Tibial nerve (tissue), 4 donors: ENCODE data around the gene PLEKHM1. TPM values are rescaled to one million over a fixed set of nuclear protein-coding genes. Genes with fewer than 3 reads are reported as not detected.

Experiments
- DNase-seq, 2 donors: peaks; one replicate each; pipeline ENCODE4 v3.0.0-alpha.2; 2019; ENCODE audit warnings: low spot score in 2 of 2
- H3K27ac ChIP-seq, 4 donors: fragments of 200-600 bp; sonication (generic) in 3 of 4; one replicate each; pipeline ENCODE4 v1.5.1; 2017 to 2019; ENCODE audit warnings: mild to moderate bottlenecking in 1 of 4
- H3K27me3 ChIP-seq, 2 donors: fragments of 200-600 bp; sonication (generic) in 1 of 2; one replicate each; pipeline versions ENCODE4 v1.5.1 to v1.6.0; 2017 to 2019
- H3K36me3 ChIP-seq, 3 donors: fragments of 200-600 bp; sonication (generic); one replicate each; pipeline ENCODE4 v1.5.1; 2018 to 2019
- H3K4me1 ChIP-seq, 4 donors: fragments of 200-600 bp; sonication (generic) in 3 of 4; one replicate each; pipeline ENCODE4 v1.5.1; 2017 to 2019
- H3K4me3 ChIP-seq, 4 donors: fragments of 200-600 bp; sonication (generic) in 3 of 4; one replicate each; pipeline ENCODE4 v1.5.1; 2017 to 2019; ENCODE audit warnings: mild to moderate bottlenecking in 1 of 4, moderate library complexity in 1 of 4
- H3K9me3 ChIP-seq, 4 donors: fragments of 200-600 bp; sonication (generic) in 3 of 4; one replicate each; pipeline ENCODE4 v1.5.1; 2017 to 2019
- CTCF ChIP-seq, 5 experiments: fragments of 200-600 bp in 3 of 5; fragments of 450-650 bp in 2 of 5; sonication (generic) in 3 of 5; IDR thresholded peaks; one replicate each; pipeline ENCODE4 v1.5.1; 2016 to 2019; ENCODE audit warnings: antibody characterized with exemption in 5 of 5, mild to moderate bottlenecking in 3 of 5, moderate library complexity in 2 of 5
- WGBS, 2 donors: methylation state at CpG; one replicate each; pipeline ENCODE4 v1.1.5; 2018; 5-methylcytosine and 5-hydroxymethylcytosine counted together
- small RNA-seq: library from RNA; depleted of rRNA; stranded (forward); fragments of <200 nt; gene quantifications from one replicate; pipeline ENCODE3, GENCODE V24; 2016
- total RNA-seq, 4 donors: library from RNA; depleted of rRNA; stranded (reverse); fragments of >200 nt; gene quantifications; one replicate each; pipeline ENCODE4 v1.1.0, GENCODE V29; 2016

Gene PLEKHM1
- total RNA-seq, 4 donors from 2014 or later = 36.7 to 75.7 (median 67.3) TPM

- Histone ChIP-seq H3K4me3 (no peak overlapping the region), H3K27ac (no peak overlapping the region), H3K36me3 (no peaks in the 10 kb centered on the region), H3K4me1 (peaks cover 0 to 6% (median 3%) of the 10 kb centered on the region in 4 donors), H3K27me3 (peaks cover 0 to 27% of the 10 kb centered on the region in 2 donors), H3K9me3 (no peaks in the 10 kb centered on the region)
- WGBS, 2 donors = 81 to 82% methylated on average over 4 of the region's 4 CpGs
- DNase-seq = no peak
- no peak for TF ChIP-seq CTCF (IDR thresholded peaks at IDR 0.05)
Measured at GRCh38 chr17:45386178-45386577, 104.3 kb downstream of the PLEKHM1 start.

Small RNA genes within 50 kb of the gene (small RNA-seq; reads per million reads assigned to genes)
- gene RF00017 = not detected

Other genes with a start within 250 kb of the PLEKHM1 start
- not detected for gene SPATA32, start 228.6 kb downstream of the PLEKHM1 start, total RNA-seq
- gene MAP3K14, start 173.7 kb downstream of the PLEKHM1 start, total RNA-seq = 10 to 100 TPM in 3 of 4 donors, 1 to 10 TPM in 1; 9.6 to 15.6 (median 13.3) TPM
- gene ARHGAP27, start 57.9 kb downstream of the PLEKHM1 start, total RNA-seq = 10 to 100 TPM; 18.4 to 36.3 (median 22.5) TPM